Ishikawa (cell line): Measurements from ENCODE around the gene TADA2B.

ENCODE experiments used
- CREB1 ChIP-seq: IDR thresholded peaks from 2 replicates; pipeline ENCODE4 v1.6.1; 2012; ENCODE audit warnings: low read depth
- EGR1 ChIP-seq: IDR thresholded peaks from 2 replicates; pipeline ENCODE4 v1.6.1; 2012
- FOXM1 ChIP-seq: IDR thresholded peaks from 2 replicates; pipeline ENCODE4 v1.6.1; 2012; ENCODE audit warnings: low read depth, borderline replicate concordance
- MAX ChIP-seq: IDR thresholded peaks from 2 replicates; pipeline ENCODE4 v1.6.1; 2012
- RAD21 ChIP-seq: IDR thresholded peaks from 2 replicates; pipeline ENCODE4 v1.6.1; 2012; ENCODE audit warnings: low read depth
- REST ChIP-seq: IDR thresholded peaks from 2 replicates; pipeline ENCODE4 v1.6.1; 2012; ENCODE audit warnings: low read depth, mild to moderate bottlenecking
- TAF1 ChIP-seq: IDR thresholded peaks from 2 replicates; pipeline ENCODE4 v1.6.1; 2012; ENCODE audit warnings: low read depth, mild to moderate bottlenecking
- USF1 ChIP-seq: IDR thresholded peaks from 2 replicates; pipeline ENCODE4 v1.6.1; 2012
- ZBTB7A ChIP-seq: IDR thresholded peaks from 2 replicates; pipeline ENCODE4 v1.6.1; 2012; ENCODE audit warnings: low read depth

GRCh38 chr4:7095611-7096155 lies 52.5 kb downstream of the TADA2B start:
- TF ChIP-seq FOXM1 (no peak), TAF1 (no peak), EGR1 (no peak), RAD21 (no peak), CREB1 (no peak), ZBTB7A (no peak), MAX (no peak), USF1 (no peak), REST (no peak)
